Measurements from ENCODE around the gene ARPC2.

ARPC2 gene

DNA sequence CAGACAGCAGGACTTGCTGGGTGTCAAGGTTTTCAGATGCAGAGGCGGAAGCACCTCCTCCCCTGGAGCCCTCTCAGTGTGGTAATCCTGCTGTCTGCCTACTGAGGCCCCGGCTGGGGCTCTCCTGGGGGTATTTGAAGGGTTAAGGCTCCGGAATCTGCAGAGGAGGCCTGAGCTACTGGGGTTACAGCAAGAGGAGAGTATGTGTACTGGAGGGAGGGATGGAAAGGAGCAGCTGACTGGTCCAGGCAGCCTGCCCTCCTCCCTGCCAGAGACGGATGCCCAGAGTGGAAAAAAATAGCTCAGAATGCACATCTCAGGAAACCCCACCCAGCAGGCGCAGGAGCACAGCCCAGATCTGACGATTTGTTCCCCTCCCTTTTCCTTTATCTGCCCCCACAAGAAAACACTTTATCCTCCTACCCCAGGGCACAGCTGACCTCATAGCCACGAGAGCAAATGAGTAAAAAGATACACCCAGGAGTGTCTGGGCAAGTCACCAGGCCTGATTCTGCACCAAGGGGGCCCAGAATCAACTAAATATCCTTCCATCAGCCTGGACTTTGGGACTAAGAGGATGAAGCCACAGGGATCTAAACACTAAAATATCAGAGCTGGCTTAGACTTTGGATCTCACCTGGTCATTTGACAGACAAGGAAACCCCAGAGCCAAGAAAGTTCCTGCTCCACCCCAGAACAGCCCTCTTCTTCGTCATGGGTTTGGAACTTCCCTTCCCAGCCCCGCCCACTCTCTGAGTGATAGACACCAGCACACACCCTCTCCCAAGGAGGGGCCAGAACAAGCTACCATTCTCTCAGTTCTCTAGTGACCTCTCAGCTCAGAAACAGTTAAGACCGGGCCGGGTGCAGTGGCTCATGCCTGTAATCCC lies 69.8 kb downstream of the ARPC2 start:
- peak; percentile 39 to 62 for DNase-seq (ENCODE audit: low read depth in 1 of 2, low spot score in 1 of 2)

DNA sequence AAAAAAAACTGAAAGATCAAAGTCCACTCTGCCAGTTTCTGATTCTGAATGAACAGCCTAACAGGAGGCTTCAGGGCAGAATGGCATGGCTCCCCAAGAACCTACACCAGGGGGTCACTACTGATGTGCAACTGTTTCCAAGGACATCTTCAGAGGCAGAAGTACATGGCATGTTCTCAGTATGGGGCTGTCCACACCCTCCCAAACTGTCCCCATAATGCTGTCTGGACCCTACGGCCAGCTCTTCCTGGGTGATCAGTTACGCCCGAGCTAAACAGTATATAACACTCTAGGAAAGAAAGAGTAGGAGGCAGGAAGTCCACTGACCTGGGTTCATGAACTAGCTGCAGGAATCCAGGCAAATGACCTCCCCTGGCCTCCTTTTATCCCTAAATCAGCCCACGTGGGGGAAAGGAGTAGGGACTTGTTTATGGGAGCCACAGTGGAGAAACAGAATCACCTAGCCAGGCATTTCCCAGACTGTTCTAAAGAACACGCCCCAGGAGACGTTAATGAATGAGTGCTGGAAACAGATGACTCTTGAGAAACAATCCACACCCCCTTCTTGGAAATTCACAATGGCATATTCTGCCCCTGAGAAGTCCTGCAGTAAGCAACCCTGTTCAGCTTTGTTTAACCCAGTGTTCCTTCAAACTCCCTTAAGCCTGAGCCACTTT lies 72.8 kb downstream of the ARPC2 start:
- no peak for DNase-seq (ENCODE audit: low read depth in 1 of 2, low spot score in 1 of 2)

DNA sequence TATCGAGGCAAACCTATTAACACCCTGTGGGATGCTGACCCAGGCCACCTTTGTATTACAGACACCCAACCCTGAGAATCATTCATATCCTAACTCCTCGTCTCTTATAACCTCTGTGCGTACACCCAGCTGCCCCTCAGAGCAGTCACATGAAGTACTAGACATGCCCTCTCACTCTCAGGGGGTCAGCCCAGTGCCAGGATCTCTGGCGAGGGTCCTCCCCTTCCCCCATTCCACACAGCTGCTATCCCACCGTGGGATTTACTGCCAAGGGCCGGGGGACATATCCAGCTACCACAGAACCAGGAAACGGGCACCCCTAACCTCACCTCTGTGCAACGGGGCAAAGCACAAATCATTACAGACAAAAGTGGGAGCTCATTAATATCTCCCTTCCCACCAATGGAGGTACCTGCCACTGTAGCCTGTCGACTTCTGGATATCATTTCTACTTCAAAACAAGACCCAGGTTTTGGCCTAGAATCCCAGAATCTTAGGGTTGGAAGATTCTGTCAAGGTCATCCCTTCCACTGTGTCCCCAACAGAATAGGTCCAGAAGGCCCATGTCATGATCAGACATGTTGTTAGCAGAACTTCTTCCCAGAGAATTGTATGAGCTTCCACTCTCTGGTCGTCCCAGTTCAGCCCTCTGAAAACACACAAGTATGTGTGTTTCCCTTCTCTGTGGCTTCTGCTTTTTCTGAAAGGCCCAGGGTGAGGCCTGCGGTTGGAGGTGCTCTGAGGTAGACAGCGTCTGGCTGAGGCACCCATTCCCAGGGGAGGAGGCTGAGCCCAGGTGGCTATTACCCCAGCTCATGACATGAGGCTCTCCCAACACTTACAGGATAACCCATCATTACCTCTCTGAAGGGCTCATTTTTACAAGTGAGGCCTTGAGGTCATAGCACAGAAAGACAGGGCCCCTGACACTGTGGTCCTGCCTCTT lies 73.6 kb downstream of the ARPC2 start:
- DNase-seq (ENCODE audit: low read depth in 1 of 2, low spot score in 1 of 2): no peak

DNA sequence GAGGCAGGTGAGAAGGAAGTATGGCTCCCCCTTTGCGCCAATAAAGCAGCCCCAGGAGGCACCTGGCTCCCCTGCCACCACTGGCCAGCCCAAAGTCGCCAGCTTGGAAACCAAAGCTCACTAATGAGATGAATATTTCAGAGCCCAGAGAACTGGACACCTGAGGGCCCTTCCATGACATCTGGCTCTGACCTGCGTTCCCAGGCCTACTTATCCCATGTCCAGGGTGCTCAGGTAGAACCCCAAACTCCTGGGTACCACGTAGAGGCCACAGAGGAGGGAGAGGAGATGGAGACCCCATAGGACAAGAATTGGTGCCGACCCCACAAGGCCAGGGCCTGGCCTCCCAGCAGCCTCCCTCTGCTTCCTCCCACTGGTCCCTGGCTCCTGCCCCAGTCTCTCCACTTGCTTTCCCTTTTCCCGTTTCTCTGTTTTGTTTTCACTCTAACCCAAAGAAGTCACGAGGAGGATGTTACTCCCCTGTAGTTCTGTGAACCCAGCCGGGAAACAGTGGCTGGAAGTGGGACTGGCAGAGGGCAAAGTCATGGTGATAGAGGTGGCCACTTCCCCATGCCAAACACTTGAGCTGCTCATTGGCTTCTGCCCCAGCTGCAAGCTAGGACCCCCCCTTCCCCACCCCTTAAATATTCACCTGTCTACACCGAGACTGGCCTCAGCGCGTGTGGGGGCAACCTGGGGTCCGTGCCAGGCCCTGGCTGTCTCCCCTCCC lies 74.5 kb downstream of the ARPC2 start:
- no peak for DNase-seq (ENCODE audit: low read depth in 1 of 2, low spot score in 1 of 2)

DNA sequence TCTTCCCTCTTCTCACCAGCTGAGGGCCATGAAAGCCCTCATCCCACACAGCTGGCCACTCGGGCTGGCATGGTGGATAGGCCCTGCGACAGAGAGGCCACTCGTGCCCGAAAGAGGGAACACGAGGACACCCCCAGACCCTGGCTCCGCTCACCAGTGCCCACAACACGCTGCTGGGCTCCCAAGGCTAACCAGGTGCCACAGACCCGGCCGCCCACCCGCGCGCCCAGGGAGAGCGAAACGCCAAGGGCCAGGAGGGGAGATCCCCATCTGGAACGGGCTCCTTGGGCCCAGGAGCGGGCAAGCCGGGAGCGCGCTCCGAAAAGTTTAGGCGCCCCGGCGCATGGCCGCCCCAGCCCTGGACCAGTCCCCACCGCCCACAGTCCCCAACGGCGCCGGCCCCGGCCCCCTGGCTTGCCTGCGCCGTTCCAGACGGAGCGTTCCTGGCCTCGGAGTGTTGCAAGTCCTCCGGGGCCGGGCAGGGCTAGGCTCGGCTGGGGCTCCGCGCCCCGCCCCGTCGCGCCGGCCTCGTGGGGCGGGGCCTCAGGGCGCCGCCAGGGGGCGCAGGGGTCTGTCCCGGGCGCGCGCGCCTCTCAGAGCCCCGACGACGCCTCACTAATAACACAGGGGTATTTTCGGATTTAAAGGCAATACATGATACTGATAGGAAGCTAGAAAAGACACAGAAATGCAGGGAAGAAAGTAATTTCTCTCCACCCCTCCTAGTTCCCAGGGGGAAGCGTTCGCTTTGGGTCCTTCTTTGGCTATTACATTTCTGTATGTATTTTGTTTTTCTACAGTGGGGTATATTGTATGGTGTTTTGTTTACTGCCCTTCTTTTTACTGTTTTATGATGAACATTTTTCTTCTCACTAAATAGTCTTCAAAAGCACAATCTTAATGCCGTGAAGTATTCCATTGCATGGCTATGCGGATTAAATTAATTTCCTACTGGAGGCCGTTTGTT lies 75.3 kb downstream of the ARPC2 start, which contains the start of gene TMBIM1:
Gene TMBIM1 (minus strand): TSS at position 456 of the 967 bp plus-strand sequence. CDS start 10,362 bp downstream, outside the sequence.
- DNase-seq (ENCODE audit: low read depth in 1 of 2, low spot score in 1 of 2): peak; percentile 56 to 71

DNA sequence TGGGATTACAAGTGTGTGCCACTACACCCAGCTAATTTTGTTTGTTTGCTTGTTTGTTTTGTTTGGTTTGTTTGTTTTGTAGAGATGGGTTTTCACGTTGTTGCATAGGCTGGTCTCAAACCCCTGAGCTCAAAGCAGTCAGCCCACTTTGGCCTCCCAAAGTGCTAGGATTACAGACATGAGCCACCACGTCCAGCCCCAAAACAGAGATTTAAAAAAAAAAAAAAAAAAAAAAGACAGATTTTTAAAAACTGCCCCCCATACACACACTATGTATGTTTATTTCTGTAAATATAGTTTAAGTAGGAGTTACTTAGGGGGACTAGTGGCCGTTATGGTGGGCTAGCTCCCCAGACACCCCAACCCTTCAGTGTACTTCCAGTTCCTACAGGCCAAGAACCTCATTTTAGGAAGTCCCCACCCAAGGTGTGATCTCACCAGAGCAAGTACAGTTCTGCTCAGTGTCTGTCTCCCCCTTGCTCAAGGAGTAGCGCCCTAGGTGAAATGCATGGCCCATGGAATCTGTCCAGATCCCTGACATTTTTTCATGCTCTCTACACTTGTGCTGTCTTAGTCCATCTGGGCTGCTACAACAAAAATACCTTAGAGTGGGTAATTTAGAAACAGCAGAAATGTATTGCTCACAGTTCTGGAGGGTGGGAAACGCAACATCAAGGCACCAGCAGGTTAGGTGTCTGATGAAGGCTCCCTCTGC lies 76.9 kb downstream of the ARPC2 start:
- DNase-seq (ENCODE audit: low read depth in 1 of 2, low spot score in 1 of 2): no peak

DNA sequence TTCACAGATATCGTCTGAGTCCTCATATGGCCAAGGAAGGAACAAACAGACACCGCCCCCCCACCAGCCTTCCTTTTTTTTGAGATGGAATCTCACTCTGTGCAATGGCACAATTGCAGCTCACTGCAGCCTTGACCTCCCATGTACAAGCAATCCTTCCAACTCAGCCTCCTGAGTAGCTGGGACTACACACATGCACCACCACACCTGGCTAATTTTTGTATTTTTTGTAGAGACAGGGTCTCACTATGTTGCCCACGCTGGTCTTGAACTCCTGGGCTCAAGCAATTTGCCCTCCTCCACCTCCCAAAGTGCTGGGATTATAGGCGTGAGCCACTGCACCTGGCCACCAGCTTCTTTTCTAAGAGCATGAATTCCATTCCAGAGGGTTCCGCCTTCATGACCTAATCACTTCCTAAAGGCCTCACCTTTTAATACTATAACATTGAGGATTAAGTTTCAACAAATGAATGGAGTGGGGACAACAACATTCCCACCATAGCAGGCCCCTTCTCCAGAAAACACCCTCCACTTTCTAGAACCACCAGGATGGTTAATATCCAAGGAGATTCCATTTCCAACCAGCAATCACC lies 77.5 kb downstream of the ARPC2 start:
- no peak for DNase-seq (ENCODE audit: low read depth in 1 of 2, low spot score in 1 of 2)

DNA sequence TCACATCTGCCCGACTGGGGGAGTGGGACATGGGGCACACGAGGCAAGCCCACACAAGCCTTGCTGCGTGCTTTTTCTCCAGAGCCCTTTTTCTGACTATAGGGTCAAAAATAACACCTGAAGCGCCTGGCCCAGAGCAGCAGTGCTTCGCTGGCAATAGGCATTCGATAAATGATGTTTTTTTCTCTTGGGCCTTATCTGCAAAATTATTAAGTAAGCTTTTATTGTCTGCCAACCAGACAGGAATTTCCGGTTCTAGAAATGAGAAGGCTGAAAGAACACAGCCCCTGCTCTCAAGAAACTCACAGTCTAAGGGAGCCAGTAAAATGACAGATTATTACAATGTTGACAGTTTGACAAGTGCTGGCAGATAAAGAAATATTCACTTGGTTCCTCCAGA lies 78.0 kb downstream of the ARPC2 start:
- DNase-seq (ENCODE audit: low read depth in 1 of 2, low spot score in 1 of 2): no peak

DNA sequence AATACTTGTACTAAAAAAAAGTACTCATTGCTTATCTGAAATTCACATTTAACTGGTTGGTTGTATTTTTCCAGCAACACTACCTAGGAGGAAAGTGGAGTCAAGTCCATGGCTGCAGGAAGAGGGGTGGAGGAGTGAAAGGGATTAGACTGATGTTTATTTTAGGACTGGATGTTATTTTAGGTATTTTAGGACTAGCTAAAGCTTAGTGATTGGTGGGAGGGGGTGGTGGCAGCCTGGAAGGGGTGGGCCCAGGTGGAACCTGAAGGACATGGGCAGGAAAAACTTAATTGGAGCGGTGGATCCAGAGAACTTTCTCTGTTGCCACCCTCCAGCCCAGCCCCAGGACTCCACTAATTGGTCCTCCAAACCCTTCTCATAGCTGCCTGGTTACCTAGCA lies 79.2 kb downstream of the ARPC2 start:
- DNase-seq (ENCODE audit: low read depth in 1 of 2, low spot score in 1 of 2): no peak

DNA sequence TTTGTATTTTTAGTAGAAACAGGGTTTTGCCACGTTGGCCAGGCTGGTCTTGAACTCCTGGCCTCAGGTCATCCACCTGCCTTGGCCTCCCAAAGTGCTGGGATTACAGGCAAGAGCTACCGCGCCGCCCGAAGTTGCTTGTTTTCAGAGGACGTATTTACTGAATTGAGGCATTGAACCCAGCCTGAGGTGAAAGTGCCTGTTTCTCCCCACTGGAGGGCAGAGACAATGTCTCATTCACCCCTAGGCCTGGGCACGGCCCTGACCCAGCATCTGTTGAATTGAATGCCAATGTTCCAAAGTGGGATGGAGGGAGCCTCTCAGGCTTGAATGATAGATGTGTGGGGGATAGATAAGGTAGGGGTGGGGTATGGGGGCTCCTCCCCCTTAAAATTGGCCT lies 79.9 kb downstream of the ARPC2 start:
- DNase-seq (ENCODE audit: low read depth in 1 of 2, low spot score in 1 of 2): no peak

DNA sequence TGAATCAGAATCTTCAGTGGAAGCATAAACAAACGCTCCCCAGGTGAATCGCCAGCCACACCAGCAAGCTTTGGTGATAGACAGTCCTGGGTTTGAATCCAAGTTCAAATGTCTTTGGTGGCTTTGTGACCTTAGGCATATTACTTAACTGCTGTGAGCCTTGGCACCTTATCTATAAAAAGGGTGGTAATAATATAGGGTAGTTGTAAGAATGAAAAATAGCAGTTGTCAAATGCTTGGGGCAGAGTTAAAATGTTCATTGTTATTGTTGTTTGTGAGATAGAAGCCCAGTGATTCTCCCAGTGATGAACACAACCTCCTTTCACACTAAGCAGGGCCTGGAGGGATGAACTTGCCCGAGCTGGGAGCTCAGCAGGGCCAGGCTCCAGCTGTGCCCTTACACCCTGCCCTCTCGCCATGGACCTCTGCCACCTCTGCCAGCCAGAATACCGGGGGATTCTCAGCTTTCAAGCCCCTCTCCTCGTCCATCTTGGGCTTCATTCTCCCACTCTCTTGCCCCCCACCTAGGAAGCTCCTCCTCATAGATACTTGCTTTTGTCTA lies 81.4 kb downstream of the ARPC2 start:
- no peak for DNase-seq (ENCODE audit: low read depth in 1 of 2, low spot score in 1 of 2)

DNA sequence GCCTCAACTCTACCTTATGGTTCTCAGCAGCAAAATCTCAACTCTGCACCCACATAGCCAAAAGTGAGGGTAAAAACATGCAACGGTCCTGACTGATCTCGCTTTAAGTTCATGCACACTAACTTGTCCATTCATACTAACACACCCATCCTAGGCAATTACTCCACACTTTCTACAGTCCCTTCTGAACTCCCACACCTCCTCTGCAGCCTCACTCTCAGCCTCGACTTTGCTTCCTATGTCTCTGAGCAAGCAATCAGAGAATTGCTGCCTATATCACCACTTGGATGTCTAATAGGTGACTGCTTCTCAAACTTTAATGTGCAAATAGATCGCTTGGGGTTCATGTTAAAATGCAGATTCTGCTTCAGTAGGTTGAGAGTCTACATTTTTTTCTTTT lies 83.2 kb downstream of the ARPC2 start:
- no peak for DNase-seq (ENCODE audit: low read depth in 1 of 2, low spot score in 1 of 2)

DNA sequence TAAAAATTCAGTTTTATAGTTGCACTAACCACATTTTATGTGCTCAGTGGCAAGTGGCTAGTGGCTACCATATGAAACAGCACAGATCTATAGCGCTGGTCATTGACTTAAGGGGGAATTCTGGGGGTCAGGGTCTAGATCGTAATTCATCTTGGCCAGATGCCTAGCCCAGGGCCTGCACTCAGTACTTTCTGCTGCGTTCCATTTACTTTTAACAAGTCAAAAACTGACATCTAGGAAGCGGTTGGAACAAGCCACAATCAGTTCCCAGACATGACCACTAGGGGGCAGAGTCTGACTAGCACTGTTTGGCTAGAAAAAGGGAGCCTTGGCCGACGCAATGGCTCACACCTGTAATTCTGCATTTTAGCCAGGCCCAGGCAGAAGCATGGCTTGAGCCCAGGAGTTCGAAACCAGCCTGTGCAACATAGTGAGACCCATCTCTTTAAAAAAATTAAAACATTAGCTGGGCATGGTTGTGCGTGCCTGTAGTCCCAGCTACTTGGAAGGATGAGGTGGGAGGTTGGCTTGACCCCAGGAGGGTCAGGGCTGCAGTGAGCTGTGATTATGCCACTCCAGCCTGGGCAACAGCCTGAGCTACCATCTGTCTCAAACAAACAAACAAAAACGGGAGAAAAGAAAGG lies 84.3 kb downstream of the ARPC2 start:
- peak; percentile 72 to 78 for DNase-seq (ENCODE audit: low read depth in 1 of 2, low spot score in 1 of 2)

Measured in activated T-helper 1 cell treated with anti-CD3 and anti-CD28 coated beads, Interleukin-2, amount 50 U/mL, for 16 hours (primary cell).